ENCODE data around the gene TEKT5.
"Not testable (repeated sequence)": the region's sequence is repeated elsewhere in the genome, so short reads cannot be mapped to it uniquely, and the experiment has no call there.

Gene TEKT5

GRCh38 chr16:10658943-10659342 is 35.8 kb downstream of the TEKT5 start:
- DNase-seq (ENCODE audit: low read depth, low spot score) = no peak

GRCh38 chr16:10657925-10658324 is 36.8 kb downstream of the TEKT5 start:
- DNase-seq (ENCODE audit: low read depth, low spot score) = no peak

- no peak for DNase-seq (ENCODE audit: low read depth, low spot score)
These were observed 38.1 kb downstream of the TEKT5 start for GRCh38 chr16:10656618-10657017.

GRCh38 chr16:10655415-10655977 is 39.2 kb downstream of the TEKT5 start:
- DNase-seq (ENCODE audit: low read depth, low spot score) = no peak

GRCh38 chr16:10654592-10655414 is 39.9 kb downstream of the TEKT5 start:
- no peak for DNase-seq (ENCODE audit: low read depth, low spot score)

- no peak for DNase-seq (ENCODE audit: low read depth, low spot score)
These were observed 41.8 kb downstream of the TEKT5 start for GRCh38 chr16:10652730-10653590.

- not testable (repeated sequence) for DNase-seq (ENCODE audit: low read depth, low spot score)
These were observed 45.6 kb downstream of the TEKT5 start for GRCh38 chr16:10649098-10649497.

GRCh38 chr16:10647721-10648296 is 46.9 kb downstream of the TEKT5 start:
- no peak for DNase-seq (ENCODE audit: low read depth, low spot score)

GRCh38 chr16:10647264-10647720 is 47.4 kb downstream of the TEKT5 start:
- no peak for DNase-seq (ENCODE audit: low read depth, low spot score)

- no peak for DNase-seq (ENCODE audit: low read depth, low spot score)
These were observed 48.0 kb downstream of the TEKT5 start for GRCh38 chr16:10646581-10647263.

- no peak for DNase-seq (ENCODE audit: low read depth, low spot score)
These were observed 48.5 kb downstream of the TEKT5 start for GRCh38 chr16:10646228-10646580.

GRCh38 chr16:10644092-10644491 is 50.6 kb downstream of the TEKT5 start:
- DNase-seq (ENCODE audit: low read depth, low spot score) = no peak

- no peak for DNase-seq (ENCODE audit: low read depth, low spot score)
These were observed 51.8 kb downstream of the TEKT5 start for GRCh38 chr16:10642964-10643363.

GRCh38 chr16:10641953-10642949 is 52.5 kb downstream of the TEKT5 start:
- DNase-seq (ENCODE audit: low read depth, low spot score) = no peak

- no peak for DNase-seq (ENCODE audit: low read depth, low spot score)
These were observed 53.2 kb downstream of the TEKT5 start for GRCh38 chr16:10641555-10641952.

- no peak for DNase-seq (ENCODE audit: low read depth, low spot score)
These were observed 53.8 kb downstream of the TEKT5 start for GRCh38 chr16:10640934-10641333.

- no peak for DNase-seq (ENCODE audit: low read depth, low spot score)
These were observed 56.6 kb downstream of the TEKT5 start for GRCh38 chr16:10638101-10638500.

GRCh38 chr16:10637337-10638037 is 57.2 kb downstream of the TEKT5 start:
- DNase-seq (ENCODE audit: low read depth, low spot score) = no peak

GRCh38 chr16:10635365-10636021 is 59.2 kb downstream of the TEKT5 start:
- no peak for DNase-seq (ENCODE audit: low read depth, low spot score)

All from brain pericyte (primary cell).